ENCODE measurements around the gene TMEM218.

- TF ChIP-seq EP300 (IDR thresholded peaks at IDR 0.05; ENCODE audit: low read depth) (no peak), CTCF (IDR thresholded peaks at IDR 0.05) (no peak), POLR2AphosphoS5 (IDR thresholded peaks at IDR 0.05) (no peak), POLR2A (IDR thresholded peaks at IDR 0.05) (no peak)
Observed at GRCh38 chr11:125155767-125156166, 44.3 kb upstream of the TMEM218 start.

Data from transverse colon (tissue), 4 donors.